Jurkat, Clone E6-1 (cell line): ENCODE data around the gene OTOP2. TPM values are rescaled to one million over a fixed set of nuclear protein-coding genes. Genes with fewer than 3 reads are reported as not detected.

Source experiments
- DNase-seq: peaks from one replicate; pipeline ENCODE4 v3.0.0-alpha.2; 2011; ENCODE audit warnings: low read depth, low spot score
- H3K4me3 ChIP-seq: 2 replicates; pipeline ENCODE4 v1.5.1; 2011; ENCODE audit warnings: mild to moderate bottlenecking, low read length, control low read depth, moderate library complexity
- polyA plus RNA-seq: library from polyadenylated mRNA; unstranded; fragments of >200 nt; gene quantifications from one replicate; pipeline ENCODE4 v1.2.1, GENCODE V29; 2012; ENCODE audit warnings: missing spikeins; ENCODE audit not compliant: insufficient read length, insufficient read depth

Gene OTOP2, protein sequence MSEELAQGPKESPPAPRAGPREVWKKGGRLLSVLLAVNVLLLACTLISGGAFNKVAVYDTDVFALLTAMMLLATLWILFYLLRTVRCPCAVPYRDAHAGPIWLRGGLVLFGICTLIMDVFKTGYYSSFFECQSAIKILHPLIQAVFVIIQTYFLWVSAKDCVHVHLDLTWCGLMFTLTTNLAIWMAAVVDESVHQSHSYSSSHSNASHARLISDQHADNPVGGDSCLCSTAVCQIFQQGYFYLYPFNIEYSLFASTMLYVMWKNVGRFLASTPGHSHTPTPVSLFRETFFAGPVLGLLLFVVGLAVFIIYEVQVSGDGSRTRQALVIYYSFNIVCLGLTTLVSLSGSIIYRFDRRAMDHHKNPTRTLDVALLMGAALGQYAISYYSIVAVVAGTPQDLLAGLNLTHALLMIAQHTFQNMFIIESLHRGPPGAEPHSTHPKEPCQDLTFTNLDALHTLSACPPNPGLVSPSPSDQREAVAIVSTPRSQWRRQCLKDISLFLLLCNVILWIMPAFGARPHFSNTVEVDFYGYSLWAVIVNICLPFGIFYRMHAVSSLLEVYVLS
- polyA plus RNA-seq = not detected

DNA sequence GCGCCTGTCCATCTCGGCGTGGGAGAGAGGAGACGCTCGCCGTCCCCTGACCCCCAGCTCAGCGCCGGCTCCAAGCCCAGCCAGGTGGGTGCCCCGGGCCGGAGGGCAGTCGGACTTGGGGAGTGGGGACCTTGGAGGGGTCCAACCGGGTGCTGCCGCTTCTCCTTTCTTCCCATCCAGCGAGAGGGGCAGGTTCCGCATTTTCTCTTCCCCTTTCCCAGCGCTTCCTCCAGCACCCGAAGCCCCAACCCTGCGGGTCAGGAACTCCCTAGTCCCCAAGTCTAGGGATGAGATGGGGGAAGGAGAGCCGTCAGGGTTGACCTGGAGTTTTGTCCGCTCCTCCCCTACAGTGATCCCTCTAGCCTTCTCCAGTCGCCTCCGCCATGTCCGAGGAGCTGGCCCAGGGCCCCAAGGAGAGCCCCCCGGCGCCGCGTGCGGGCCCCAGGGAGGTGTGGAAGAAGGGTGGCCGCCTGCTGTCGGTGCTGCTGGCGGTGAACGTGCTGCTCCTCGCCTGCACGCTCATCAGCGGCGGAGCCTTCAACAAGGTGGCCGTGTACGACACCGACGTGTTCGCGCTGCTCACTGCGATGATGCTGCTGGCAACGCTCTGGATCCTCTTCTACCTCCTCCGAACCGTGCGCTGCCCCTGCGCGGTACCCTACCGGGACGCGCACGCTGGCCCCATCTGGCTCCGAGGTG lies at the start of gene OTOP2:
TSS of gene OTOP2 (plus strand) at position 24 of the 699 bp plus-strand sequence. CDS start at position 384, 360 bp downstream.
- no peak for DNase-seq
- no peak within 1 kb of the TSS; the same call in 1 of the 2 replicates for H3K4me3 ChIP-seq

DNA sequence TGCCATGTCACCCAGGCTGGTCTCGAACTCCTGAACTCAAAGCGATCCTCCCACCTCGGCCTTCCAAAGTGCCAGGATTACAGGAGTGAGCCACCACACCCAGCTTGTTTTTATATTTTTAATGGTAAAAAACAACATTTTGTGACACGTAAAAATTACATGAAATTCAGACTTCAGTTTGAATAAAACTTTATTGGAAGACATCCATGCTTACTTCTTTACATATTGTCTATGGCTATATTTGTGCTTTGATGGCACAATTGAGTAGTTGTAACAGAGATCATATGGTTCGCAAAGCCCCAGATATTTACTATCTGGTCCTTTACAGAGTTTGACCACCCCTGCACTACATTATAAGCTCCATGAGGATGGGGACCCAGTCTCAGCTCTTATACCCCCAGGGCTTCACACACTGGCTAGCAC lies 49.4 kb upstream of the OTOP2 start:
- no peak overlapping the region for H3K4me3 ChIP-seq
- no peak for DNase-seq

DNA sequence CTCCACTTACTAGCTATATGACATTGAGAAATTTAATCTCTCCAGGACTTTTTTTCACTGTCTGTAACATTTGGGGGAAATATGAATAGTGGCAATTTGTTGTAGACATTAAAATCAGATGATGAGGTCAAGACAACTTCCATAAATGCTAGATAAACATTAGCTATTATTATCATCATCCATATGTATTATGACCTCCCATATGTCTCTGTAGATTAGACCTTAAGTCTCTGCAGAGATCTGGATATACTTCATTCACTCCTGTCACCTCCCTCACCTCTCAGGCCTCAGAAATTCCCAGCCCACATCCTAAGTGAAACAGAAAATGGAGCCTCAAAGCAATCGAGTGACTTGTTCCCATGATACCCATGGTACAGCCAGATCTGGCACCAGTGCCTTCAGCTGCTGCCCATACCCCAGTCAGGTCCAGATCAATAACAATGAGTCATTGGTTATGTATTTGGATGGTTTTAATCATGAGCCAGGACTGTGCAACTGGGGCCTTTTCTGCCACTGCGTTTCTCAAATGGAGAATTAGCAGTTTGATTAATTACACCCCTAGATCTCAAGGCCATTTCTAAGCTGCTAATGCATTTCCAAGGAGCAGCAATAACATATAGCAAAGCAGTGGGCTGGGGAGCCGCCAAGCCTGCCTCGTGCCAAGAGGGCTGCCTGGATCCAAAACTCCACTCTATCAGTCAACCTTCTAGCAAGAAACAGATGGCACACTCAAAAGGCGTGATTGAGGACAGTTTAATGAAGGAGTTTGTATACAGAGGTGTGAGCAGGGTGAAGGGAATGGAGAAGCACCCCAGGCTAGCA lies 48.7 kb upstream of the OTOP2 start:
- H3K4me3 ChIP-seq = no peak overlapping the region
- no peak for DNase-seq

DNA sequence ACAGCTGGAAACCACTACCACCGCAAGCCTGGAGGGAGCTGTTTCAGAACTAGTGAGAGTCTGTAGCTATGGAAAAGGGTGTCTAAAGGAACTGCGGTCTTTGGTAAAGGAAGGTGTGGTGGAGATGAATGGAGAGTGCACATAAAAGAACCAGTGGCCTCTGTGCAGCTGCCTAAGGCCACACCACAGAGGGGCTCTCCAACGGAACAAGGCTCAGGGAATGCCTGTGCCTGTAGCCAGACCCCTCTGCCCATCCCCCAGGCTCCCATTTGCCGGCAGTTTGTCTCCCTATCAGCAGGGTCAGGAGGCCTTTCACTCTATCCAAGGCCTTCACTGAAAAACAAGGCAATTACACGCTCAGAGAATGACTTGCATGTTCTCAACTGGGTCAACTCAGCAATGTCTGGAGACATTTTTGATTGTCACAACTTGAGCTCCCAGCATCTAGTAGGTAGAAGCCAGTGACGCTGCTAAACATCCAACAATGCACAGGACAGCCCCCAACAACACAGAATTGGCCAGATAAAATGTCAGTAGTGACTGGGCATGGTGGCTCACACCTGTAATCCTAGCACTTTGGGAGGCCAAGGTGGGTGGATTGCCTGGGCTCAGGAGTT lies 48.0 kb upstream of the OTOP2 start:
- DNase-seq = peak; percentile 85
- no peak overlapping the region for H3K4me3 ChIP-seq

DNA sequence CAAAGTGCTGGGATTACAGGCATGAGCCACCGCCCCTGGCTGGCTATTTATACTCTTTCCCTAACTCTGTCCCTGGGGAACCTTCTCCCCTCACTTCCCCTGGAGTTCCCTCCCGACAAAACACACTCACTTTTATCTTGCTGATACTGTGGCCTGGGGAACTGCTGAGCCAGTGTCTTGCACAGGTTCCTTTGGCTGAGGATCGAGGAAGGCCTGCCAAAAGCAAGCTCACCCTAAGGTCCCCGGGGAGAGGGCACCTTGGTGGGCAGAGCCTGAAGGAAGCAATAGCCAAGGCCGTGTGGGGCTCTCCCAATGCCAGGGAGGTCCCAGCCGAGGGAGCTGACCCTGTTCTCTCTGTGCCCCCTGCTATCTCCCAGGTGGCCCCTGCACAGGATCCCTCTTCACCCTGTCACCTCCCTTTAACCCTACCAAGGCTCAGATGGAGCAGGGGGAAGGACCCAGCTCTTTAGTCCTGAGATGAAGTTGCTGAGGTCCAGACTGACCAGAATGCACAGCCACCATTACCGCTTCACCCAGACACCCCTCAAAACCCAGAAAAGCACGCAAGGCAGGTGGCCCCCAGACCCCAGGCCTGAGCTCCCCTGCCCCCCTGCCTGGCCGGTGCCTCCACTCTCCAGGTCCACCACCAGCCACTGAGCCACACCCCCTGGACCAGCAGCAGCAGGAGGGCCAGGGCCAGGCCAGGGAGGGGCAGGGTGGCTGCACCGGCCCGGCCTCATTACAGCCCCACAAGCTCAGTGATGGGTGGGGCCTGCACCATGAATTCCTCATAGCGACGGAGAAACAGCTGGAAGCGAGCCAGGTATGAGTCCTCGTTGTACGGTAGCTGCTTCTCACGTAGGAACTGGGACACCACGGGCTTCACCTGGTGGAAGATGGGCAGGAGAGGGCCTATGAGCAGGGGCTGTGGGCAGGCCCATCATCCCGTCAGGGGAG lies 46.2 kb upstream of the OTOP2 start:
- DNase-seq = no peak
- no peak overlapping the region for H3K4me3 ChIP-seq

DNA sequence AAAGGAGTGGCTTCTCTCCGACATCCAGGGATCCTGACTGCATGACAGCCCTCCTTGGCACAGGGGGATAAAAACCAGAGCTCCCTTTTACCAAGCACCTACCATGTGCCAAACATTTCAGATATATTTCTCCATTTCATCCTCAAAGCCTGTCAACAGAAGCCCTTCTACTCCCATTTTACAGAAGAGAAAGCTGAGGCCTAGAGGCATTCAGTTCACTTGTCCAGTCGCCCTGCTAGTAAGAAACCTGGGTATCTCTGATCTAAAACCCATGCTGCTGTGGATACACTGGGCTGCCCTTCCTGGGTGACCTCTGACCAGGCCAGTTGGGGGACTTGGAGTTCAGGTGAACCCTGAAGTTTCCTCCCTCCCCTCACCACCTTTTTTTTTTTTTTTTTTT lies 45.4 kb upstream of the OTOP2 start:
- DNase-seq = no peak
- H3K4me3 ChIP-seq = no peak overlapping the region

DNA sequence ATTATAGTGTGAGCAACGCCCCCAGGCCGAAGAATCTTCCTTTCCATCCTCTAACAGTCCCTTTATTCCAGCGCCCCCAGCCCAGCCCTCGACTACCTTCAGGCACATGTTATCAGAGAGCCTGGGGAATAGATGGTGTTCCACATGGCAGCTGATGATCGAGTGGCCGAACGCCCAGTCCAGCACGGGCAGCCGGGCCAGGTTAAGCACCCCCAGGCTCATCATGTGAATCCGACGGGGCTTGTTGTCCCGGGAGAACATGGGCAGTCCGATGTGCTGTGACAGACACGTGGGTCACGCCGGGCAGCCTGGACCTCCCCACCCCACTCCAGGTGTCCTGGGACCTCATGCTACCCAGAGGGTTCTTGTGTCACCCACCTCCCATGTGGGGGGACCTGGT lies 44.8 kb upstream of the OTOP2 start:
- no peak for DNase-seq
- no peak overlapping the region for H3K4me3 ChIP-seq

DNA sequence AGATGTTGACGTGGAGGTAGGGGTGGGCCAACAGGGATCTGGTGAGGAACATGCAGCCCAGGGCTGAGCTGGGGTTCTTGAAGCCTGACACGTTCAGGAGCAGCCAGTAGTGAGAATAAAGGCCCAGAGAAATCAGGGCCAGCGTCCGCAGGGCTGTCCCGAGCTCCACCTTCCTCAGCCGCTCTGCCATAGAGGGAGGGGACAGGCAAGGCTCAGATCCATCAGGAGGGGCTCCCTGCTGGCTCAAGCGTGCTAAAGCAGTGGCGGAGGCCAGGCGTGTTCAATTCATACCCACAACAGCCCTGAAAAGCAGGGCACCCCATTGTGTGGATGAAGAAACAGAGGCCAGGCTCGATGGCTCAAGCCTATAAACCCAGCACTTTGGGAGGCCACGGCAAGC lies 43.0 kb upstream of the OTOP2 start:
- H3K4me3 ChIP-seq = no peak overlapping the region
- DNase-seq = no peak

DNA sequence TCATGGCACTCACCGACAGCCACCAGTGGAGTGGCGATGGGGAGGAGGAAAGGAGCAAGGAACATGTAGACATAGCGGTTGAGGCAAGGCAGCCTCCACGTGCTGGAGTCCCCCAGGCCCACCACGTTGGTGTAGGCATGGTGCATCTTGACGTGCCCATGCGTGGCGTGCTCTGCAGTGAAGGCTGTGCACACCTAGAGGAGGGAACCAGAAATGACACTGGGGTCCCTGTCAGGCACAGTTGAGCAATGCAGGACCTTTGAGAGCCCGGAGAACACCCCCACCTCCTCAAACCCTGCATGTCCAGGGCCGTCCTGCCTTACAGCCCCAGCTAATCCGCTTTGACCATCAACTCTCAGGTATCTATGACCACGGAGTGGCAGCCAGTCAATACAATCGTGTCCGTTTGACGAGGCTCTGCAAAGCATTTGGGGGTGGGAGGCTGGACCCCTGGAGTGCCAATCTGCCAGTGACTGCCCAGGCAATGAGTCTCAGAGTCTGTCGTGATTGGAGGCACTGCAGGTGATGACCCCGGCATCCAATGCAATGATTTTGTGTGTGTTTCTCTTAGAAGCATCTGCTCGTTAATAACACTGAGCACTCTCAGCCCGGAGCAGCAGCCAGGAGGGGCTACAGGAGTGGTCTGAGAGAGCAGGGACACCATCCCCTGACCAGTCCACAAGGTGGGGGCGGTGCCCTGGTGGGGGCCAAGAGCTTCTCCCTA lies 41.4 kb upstream of the OTOP2 start:
- no peak for DNase-seq
- H3K4me3 ChIP-seq = no peak overlapping the region

DNA sequence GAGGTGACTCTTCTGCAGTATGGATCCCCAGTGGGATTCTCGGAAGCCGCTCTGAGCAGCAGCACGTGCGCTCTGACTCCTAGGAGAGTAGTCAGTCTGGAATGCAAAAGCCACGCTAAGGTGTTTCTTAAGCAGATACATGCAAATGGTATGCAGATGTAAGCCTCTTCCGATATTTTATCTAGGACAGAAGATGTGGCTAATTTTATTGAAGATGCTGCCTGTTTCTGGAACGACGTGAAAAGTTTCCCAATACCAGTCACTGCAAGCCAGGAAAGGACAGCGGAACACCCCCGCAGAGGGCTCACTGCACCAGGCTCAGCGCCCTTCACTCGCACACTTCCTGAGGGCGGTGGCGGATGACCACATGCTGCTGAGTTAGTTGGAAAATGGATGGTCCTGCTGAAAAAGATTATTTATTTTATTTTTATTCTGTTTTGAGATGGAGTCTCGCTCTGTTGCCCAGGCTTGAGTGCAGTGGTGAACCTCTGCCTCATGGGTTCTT lies 40.8 kb upstream of the OTOP2 start:
- DNase-seq = no peak
- no peak overlapping the region for H3K4me3 ChIP-seq

DNA sequence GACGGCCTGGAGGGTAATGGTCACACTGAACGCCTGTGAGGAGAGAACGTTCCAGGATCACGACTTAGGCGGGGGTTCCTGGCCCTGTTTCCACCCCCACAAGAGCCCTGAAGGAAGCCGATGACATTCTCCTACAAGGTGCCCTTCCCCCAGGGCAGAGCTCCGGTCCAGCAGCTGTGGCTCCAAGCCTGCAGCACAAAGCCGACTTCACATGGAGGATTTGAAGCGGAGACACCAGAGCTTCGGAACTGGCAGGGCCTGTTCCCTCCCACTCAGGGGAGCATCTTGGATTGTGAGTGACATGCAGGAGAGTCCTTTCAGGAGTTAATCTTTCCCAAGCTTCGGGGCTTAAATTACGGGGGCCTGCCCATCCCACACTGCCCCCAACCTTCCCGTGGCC lies 35.6 kb upstream of the OTOP2 start:
- no peak for DNase-seq
- H3K4me3 ChIP-seq = no peak overlapping the region

DNA sequence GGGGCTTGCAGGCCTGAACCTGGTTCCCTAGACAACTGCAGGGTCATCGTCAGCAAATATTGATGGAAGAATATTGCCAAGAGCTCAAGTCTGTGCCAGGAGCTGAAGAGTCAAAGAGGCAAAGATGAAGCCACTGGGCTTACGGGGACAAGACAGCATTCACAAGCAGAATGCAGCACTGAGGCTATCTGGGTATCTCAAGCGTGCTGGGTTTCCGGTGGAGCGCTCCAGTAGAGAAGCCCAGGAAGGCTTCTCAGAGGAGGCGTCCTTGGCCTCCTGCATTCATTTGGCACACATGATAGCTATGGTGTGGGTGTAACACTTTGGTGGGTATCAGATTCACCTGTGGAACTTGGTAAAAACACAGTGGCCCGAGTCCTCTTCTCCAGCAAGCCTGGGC lies 33.5 kb upstream of the OTOP2 start:
- H3K4me3 ChIP-seq = no peak overlapping the region
- DNase-seq = no peak

DNA sequence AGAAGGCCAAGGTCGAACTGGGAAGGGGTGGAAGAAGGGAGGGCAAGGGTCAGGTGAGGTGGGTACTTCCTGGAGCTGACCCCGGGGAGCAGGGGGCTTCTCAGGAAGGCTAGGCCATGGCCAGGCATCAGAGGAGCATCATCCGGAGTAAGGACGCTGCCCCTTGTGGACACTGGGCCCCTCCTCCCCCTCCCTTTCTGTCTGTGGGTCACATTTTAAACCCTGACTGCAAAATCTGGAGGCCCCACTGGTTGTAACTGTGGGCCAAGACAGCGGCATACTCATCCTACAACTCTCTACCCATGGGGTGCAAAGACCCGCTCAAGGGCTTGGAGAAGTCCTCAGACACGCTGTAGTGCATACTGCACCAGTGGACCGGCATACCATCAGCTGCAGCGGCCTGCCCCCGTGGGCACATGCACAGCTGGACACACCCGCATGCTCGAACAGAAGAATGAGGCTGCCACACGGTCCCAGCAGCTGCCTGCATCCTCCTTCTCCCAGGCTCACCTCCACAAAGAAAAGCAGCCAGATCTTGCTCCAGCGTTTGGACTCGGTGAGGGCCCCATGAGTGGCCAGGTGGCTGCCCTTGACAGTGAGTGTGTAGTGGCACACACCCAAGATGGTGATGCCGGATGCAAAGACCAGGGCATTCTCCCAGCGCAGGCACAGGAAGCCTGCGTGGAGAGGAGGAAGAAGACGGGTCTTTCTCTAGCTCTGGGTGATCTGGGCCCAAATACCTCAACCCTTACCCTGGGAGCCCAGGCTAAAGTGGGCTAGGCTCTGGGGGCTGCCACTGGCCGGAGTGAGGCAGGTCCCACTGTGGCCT lies 31.8 kb upstream of the OTOP2 start:
- DNase-seq = no peak
- no peak overlapping the region for H3K4me3 ChIP-seq

DNA sequence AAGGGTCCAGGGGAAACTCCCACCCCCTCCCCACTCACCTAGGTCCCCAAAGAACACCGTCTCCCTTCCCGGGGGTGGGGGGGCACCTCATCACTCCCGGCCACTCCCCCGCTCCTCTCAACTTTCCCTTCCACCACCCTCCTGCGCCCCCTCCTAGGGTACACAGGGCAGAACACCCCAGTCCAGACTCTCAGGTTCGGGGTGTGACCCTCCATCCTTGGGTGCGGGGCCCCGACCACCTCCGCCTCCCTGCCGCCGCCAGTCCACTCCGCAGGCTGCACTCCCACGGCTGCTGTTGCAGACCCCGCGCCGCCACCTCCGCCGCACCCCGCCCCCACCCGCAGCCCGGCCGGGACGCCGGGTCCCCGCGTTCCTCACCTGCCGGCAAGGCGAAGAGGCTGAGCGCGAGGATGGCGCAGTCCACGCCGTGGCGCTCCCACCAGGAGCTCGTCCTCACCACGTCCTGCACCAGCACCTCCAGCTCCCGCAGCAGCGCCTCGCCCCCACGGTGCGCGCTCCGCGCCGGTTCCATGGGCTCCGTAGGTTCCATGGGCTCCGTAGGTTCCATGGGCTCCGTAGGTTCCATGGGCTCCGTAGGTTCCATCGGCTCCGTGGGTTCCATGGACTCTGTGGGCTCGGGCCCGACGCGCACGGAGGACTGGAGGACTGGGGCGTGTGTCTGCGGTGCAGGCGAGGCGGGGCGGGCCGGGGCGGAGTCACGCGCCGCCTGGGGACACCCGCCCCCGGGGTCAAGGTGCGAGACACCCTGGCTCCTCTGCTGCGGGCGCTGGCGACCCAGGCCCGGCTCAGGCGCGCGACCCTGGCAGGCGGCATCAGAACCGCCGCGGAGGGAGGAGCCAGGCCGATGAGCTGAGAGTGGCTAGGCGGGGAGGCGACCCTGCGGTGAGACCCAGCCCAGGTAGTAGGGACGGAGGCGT lies 30.8 kb upstream of the OTOP2 start, which contains the start of gene FADS6:
TSS of gene FADS6 (minus strand) at position 660 of the 938 bp plus-strand sequence. CDS start at position 622, 38 bp downstream.
- no peak for DNase-seq
- no peak within 1 kb of the TSS for H3K4me3 ChIP-seq
